HEK293 (cell line): Measurements from ENCODE around the gene BLOC1S3.

ENCODE experiments used
- IKZF3 ChIP-seq: fragments of 450-650 bp; IDR thresholded peaks from 2 replicates; pipeline ENCODE4 v1.5.0; 2018; ENCODE audit warnings: missing biosample characterization, mild to moderate bottlenecking, missing genetic modification characterization, moderate library complexity
- KLF1 ChIP-seq: fragments of 450-650 bp; formaldehyde crosslinking; IDR thresholded peaks from 2 replicates; pipeline ENCODE4 v1.5.1; 2016; ENCODE audit warnings: missing biosample characterization, missing genetic modification characterization
- MYNN ChIP-seq: fragments of 450-650 bp; formaldehyde crosslinking; IDR thresholded peaks from 2 replicates; pipeline ENCODE4 v1.5.1; 2016; ENCODE audit warnings: missing biosample characterization, missing genetic modification characterization, borderline replicate concordance
- SP2 ChIP-seq: fragments of 450-650 bp; formaldehyde crosslinking; IDR thresholded peaks from 2 replicates; pipeline ENCODE4 v1.5.1; 2016; ENCODE audit warnings: missing biosample characterization, missing genetic modification characterization
- ZFHX2 ChIP-seq: fragments of 450-650 bp; formaldehyde crosslinking; conservative IDR thresholded peaks from 2 replicates; pipeline ENCODE4 v1.5.1; 2016; ENCODE audit warnings: missing biosample characterization, missing genetic modification characterization
- ZNF214 ChIP-seq: fragments of 450-650 bp; formaldehyde crosslinking; IDR thresholded peaks from 2 replicates; pipeline ENCODE4 v1.5.1; 2017; ENCODE audit warnings: missing biosample characterization, mild to moderate bottlenecking, missing genetic modification characterization, borderline replicate concordance
- ZNF24 ChIP-seq: fragments of 450-650 bp; formaldehyde crosslinking; IDR thresholded peaks from 2 replicates; pipeline ENCODE4 v1.5.1; 2016; ENCODE audit warnings: missing biosample characterization, missing genetic modification characterization
- ZNF335 ChIP-seq: fragments of 450-650 bp; formaldehyde crosslinking; conservative IDR thresholded peaks from 2 replicates; pipeline ENCODE4 v1.5.1; 2016; ENCODE audit warnings: missing biosample characterization, missing genetic modification characterization
- ZNF501 ChIP-seq: fragments of 450-650 bp; formaldehyde crosslinking; IDR thresholded peaks from 2 replicates; pipeline ENCODE4 v1.5.1; 2016; ENCODE audit warnings: missing biosample characterization, missing genetic modification characterization
- ZNF530 ChIP-seq: fragments of 450-650 bp; formaldehyde crosslinking; IDR thresholded peaks from 2 replicates; pipeline ENCODE4 v1.5.1; 2016; ENCODE audit warnings: low read depth, missing biosample characterization, missing genetic modification characterization
- ZNF558 ChIP-seq: fragments of 450-650 bp; formaldehyde crosslinking; IDR thresholded peaks from 2 replicates; pipeline ENCODE4 v1.5.1; 2016; ENCODE audit warnings: missing biosample characterization, missing genetic modification characterization
- ZNF561 ChIP-seq: fragments of 450-650 bp; IDR thresholded peaks from 2 replicates; pipeline ENCODE4 v1.5.1; 2018; ENCODE audit warnings: missing biosample characterization, missing genetic modification characterization, borderline replicate concordance
- ZNF629 ChIP-seq: fragments of 450-650 bp; formaldehyde crosslinking; IDR thresholded peaks from 2 replicates; pipeline ENCODE4 v1.5.1; 2017; ENCODE audit warnings: missing biosample characterization, missing genetic modification characterization
- ZNF660 ChIP-seq: fragments of 450-650 bp; IDR thresholded peaks from 2 replicates; pipeline ENCODE4 v1.5.1; 2018; ENCODE audit warnings: missing biosample characterization, mild to moderate bottlenecking, missing genetic modification characterization
- ZNF677 ChIP-seq: fragments of 450-650 bp; IDR thresholded peaks from 2 replicates; pipeline ENCODE4 v1.5.0; 2018; ENCODE audit warnings: missing biosample characterization, mild to moderate bottlenecking, missing genetic modification characterization, moderate library complexity
- ZNF76 ChIP-seq: fragments of 450-650 bp; formaldehyde crosslinking; IDR thresholded peaks from 2 replicates; pipeline ENCODE4; 2016; ENCODE audit warnings: low read depth, missing biosample characterization, missing genetic modification characterization, borderline replicate concordance
- ZNF777 ChIP-seq: fragments of 450-650 bp; formaldehyde crosslinking; IDR thresholded peaks from 2 replicates; pipeline ENCODE4 v1.5.1; 2017; ENCODE audit warnings: missing biosample characterization, missing genetic modification characterization, borderline replicate concordance
- ZNF837 ChIP-seq: fragments of 450-650 bp; formaldehyde crosslinking; IDR thresholded peaks from 2 replicates; pipeline ENCODE4 v1.5.1; 2016; ENCODE audit warnings: missing biosample characterization, missing genetic modification characterization
- ZSCAN16 ChIP-seq: fragments of 450-650 bp; formaldehyde crosslinking; IDR thresholded peaks from 2 replicates; pipeline ENCODE4 v1.5.1; 2016; ENCODE audit warnings: missing biosample characterization, missing genetic modification characterization
- ZSCAN30 ChIP-seq: fragments of 450-650 bp; IDR thresholded peaks from 2 replicates; pipeline ENCODE4 v1.5.1; 2018; ENCODE audit warnings: missing biosample characterization, mild to moderate bottlenecking, missing genetic modification characterization, moderate library complexity
- TF ChIP-seq, protein P1 (sequence below): fragments of 450-650 bp; formaldehyde crosslinking; IDR thresholded peaks from 2 replicates; pipeline ENCODE4 v1.5.1; 2016; ENCODE audit warnings: missing biosample characterization, missing genetic modification characterization
- TF ChIP-seq, protein P2 (sequence below): sonication (generic); formaldehyde crosslinking; IDR thresholded peaks from 2 replicates; pipeline ENCODE4 v1.8.1; 2022; ENCODE audit warnings: mild to moderate bottlenecking, moderate library complexity, missing genetic modification reagents
- TF ChIP-seq, protein P3 (sequence below): fragments of 450-650 bp; formaldehyde crosslinking; IDR thresholded peaks from 2 replicates; pipeline ENCODE4 v1.5.1; 2016; ENCODE audit warnings: missing biosample characterization, missing genetic modification characterization
- TF ChIP-seq, protein P4 (sequence below): fragments of 450-650 bp; formaldehyde crosslinking; IDR thresholded peaks from 2 replicates; pipeline ENCODE4; 2016; ENCODE audit warnings: missing biosample characterization, missing genetic modification characterization
- TF ChIP-seq, protein P5 (sequence below): fragments of 450-650 bp; formaldehyde crosslinking; IDR thresholded peaks from 2 replicates; pipeline ENCODE4 v1.5.1; 2016; ENCODE audit warnings: missing biosample characterization, missing genetic modification characterization
- TF ChIP-seq, protein P6 (sequence below): fragments of 450-650 bp; formaldehyde crosslinking; IDR thresholded peaks from 2 replicates; pipeline ENCODE4 v1.5.1; 2016; ENCODE audit warnings: missing biosample characterization, missing genetic modification characterization

Gene BLOC1S3

DNA sequence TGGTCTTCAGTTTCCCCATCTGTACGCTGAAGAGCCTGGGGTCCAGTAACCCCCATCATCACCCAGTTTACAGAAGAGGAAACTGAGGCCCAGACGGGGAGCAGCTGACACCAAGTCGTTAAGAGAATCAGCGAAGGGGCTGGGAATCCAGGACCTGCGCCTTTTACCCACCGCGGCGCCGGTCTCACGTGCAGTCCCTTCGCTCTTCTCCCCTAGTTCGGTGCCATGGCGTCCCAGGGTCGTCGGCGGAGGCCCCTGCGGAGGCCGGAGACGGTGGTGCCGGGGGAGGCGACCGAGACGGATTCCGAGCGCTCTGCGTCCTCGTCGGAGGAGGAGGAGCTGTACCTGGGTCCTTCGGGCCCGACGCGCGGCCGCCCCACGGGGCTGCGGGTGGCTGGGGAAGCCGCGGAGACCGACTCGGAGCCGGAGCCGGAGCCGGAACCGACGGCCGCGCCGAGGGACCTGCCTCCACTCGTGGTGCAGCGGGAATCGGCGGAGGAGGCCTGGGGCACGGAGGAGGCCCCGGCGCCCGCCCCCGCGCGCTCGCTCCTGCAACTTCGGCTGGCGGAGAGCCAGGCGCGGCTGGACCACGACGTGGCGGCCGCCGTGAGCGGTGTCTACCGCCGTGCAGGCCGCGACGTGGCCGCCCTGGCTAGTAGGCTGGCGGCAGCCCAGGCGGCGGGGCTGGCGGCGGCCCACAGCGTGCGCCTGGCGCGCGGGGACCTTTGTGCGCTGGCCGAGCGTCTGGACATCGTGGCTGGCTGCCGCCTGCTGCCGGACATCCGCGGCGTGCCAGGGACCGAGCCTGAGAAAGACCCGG is 698 bp downstream of the BLOC1S3 start (continued):
- no peak for TF ChIP-seq ZNF558 (tag by site-specific recombination)
- TF ChIP-seq, protein P1, sequence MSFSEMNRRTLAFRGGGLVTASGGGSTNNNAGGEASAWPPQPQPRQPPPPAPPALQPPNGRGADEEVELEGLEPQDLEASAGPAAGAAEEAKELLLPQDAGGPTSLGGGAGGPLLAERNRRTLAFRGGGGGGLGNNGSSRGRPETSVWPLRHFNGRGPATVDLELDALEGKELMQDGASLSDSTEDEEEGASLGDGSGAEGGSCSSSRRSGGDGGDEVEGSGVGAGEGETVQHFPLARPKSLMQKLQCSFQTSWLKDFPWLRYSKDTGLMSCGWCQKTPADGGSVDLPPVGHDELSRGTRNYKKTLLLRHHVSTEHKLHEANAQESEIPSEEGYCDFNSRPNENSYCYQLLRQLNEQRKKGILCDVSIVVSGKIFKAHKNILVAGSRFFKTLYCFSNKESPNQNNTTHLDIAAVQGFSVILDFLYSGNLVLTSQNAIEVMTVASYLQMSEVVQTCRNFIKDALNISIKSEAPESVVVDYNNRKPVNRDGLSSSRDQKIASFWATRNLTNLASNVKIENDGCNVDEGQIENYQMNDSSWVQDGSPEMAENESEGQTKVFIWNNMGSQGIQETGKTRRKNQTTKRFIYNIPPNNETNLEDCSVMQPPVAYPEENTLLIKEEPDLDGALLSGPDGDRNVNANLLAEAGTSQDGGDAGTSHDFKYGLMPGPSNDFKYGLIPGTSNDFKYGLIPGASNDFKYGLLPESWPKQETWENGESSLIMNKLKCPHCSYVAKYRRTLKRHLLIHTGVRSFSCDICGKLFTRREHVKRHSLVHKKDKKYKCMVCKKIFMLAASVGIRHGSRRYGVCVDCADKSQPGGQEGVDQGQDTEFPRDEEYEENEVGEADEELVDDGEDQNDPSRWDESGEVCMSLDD (tag by site-specific recombination) = 0 out of 2 replicates have a peak, but pooled peaks have one; percentile 38
- peak; percentile 90 for TF ChIP-seq ZNF335 (tag by site-specific recombination)
- no peak for TF ChIP-seq IKZF3 (tag by site-specific recombination)
- TF ChIP-seq, protein P2, sequence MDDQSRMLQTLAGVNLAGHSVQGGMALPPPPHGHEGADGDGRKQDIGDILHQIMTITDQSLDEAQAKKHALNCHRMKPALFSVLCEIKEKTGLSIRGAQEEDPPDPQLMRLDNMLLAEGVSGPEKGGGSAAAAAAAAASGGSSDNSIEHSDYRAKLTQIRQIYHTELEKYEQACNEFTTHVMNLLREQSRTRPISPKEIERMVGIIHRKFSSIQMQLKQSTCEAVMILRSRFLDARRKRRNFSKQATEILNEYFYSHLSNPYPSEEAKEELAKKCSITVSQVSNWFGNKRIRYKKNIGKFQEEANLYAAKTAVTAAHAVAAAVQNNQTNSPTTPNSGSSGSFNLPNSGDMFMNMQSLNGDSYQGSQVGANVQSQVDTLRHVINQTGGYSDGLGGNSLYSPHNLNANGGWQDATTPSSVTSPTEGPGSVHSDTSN (CRISPR knock-in tag) = 0 out of 2 replicates have a peak, but pooled peaks have one; percentile 62
- no peak for TF ChIP-seq ZNF677 (tag by site-specific recombination)
- peak; percentile 68 for TF ChIP-seq ZFHX2
- TF ChIP-seq ZSCAN16 (tag by site-specific recombination) = no peak
- TF ChIP-seq, protein P3, sequence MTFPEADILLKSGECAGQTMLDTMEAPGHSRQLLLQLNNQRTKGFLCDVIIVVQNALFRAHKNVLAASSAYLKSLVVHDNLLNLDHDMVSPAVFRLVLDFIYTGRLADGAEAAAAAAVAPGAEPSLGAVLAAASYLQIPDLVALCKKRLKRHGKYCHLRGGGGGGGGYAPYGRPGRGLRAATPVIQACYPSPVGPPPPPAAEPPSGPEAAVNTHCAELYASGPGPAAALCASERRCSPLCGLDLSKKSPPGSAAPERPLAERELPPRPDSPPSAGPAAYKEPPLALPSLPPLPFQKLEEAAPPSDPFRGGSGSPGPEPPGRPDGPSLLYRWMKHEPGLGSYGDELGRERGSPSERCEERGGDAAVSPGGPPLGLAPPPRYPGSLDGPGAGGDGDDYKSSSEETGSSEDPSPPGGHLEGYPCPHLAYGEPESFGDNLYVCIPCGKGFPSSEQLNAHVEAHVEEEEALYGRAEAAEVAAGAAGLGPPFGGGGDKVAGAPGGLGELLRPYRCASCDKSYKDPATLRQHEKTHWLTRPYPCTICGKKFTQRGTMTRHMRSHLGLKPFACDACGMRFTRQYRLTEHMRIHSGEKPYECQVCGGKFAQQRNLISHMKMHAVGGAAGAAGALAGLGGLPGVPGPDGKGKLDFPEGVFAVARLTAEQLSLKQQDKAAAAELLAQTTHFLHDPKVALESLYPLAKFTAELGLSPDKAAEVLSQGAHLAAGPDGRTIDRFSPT (tag by site-specific recombination) = no peak
- no peak for TF ChIP-seq ZNF76 (tag by site-specific recombination)
- TF ChIP-seq ZSCAN30 (tag by site-specific recombination) = no peak
- TF ChIP-seq KLF1 (tag by site-specific recombination) = 0 out of 2 replicates have a peak, but pooled peaks have one; percentile 0
- no peak for TF ChIP-seq ZNF629 (tag by site-specific recombination)
- TF ChIP-seq, protein P4, sequence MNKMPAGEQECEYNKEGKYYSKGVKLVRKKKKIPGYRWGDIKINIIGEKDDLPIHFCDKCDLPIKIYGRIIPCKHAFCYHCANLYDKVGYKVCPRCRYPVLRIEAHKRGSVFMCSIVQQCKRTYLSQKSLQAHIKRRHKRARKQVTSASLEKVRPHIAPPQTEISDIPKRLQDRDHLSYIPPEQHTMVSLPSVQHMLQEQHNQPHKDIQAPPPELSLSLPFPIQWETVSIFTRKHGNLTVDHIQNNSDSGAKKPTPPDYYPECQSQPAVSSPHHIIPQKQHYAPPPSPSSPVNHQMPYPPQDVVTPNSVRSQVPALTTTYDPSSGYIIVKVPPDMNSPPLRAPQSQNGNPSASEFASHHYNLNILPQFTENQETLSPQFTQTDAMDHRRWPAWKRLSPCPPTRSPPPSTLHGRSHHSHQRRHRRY (tag by site-specific recombination) = no peak
- no peak for TF ChIP-seq SP2 (tag by site-specific recombination)
- TF ChIP-seq ZNF501 (tag by site-specific recombination) = peak; percentile 26; the same call in 1 of the 2 replicates
- peak; percentile 84 for TF ChIP-seq ZNF777 (tag by site-specific recombination)
- TF ChIP-seq ZNF561 = peak; percentile 21; the same call in 1 of the 2 replicates
- 0 out of 2 replicates have a peak, but pooled peaks have one; percentile 18 for TF ChIP-seq ZNF24
- TF ChIP-seq ZNF837 = no peak
- TF ChIP-seq ZNF660 (tag by site-specific recombination) = peak; percentile 62; the same call in 1 of the 2 replicates
- no peak for TF ChIP-seq ZNF530 (tag by site-specific recombination)
- TF ChIP-seq, protein P5, sequence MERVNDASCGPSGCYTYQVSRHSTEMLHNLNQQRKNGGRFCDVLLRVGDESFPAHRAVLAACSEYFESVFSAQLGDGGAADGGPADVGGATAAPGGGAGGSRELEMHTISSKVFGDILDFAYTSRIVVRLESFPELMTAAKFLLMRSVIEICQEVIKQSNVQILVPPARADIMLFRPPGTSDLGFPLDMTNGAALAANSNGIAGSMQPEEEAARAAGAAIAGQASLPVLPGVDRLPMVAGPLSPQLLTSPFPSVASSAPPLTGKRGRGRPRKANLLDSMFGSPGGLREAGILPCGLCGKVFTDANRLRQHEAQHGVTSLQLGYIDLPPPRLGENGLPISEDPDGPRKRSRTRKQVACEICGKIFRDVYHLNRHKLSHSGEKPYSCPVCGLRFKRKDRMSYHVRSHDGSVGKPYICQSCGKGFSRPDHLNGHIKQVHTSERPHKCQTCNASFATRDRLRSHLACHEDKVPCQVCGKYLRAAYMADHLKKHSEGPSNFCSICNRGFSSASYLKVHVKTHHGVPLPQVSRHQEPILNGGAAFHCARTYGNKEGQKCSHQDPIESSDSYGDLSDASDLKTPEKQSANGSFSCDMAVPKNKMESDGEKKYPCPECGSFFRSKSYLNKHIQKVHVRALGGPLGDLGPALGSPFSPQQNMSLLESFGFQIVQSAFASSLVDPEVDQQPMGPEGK (tag by site-specific recombination) = peak; percentile 27; the same call in 1 of the 2 replicates
- no peak for TF ChIP-seq ZNF214 (tag by site-specific recombination)
- TF ChIP-seq, protein P6, sequence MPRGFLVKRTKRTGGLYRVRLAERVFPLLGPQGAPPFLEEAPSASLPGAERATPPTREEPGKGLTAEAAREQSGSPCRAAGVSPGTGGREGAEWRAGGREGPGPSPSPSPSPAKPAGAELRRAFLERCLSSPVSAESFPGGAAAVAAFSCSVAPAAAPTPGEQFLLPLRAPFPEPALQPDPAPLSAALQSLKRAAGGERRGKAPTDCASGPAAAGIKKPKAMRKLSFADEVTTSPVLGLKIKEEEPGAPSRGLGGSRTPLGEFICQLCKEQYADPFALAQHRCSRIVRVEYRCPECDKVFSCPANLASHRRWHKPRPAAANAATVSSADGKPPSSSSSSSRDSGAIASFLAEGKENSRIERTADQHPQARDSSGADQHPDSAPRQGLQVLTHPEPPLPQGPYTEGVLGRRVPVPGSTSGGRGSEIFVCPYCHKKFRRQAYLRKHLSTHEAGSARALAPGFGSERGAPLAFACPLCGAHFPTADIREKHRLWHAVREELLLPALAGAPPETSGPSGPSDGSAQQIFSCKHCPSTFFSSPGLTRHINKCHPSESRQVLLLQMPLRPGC (tag by site-specific recombination) = no peak
- no peak for TF ChIP-seq MYNN
